Measurements from ENCODE around the gene TMEM234. TPM values are rescaled to one million over a fixed set of nuclear protein-coding genes. Genes with fewer than 3 reads are reported as not detected.
A peak's percentile ranks its signal among the peaks of the same experiment; 100 is the strongest.

Gene TMEM234
- total and polyA plus RNA-seq, 10 of the 15 experiments (the other 5 are each of a cell fraction or from before 2014, with no cell fraction given), result 2.9 to 10.9 (median 6.4) TPM

GRCh38 chr1:32239790-32240139, 17.6 kb upstream of the TMEM234 start:
- TF ChIP-seq NR2F1 (conservative IDR thresholded peaks at IDR 0.05) (no peak), EGR1 (IDR thresholded peaks at IDR 0.05; ENCODE audit: borderline replicate concordance in 1 of 2, low read depth in 2 of 2, low read length in 2 of 2) (no peak), PAX5 (IDR thresholded peaks at IDR 0.05; ENCODE audit: borderline replicate concordance, low read depth, low read length) (no peak)
- peak overlapping the region; percentile 89 for H2AFZ ChIP-seq (ENCODE audit: control insufficient read depth, low read depth, low read length)
- ChIA-PET CTCF (interaction anchor here (0.6 to 6.0 kb wide), 15 partner anchors 9 to 161 kb away, joined by 3 to 50 read pairs (median 6); partner anchors contain the start of genes EIF3I, FAM167B, KPNA6 and LCK), POLR2A (interaction anchor here (0.8 to 2.0 kb wide), 3 partner anchors 10 to 155 kb away, joined by 3 to 6 read pairs (median 5); partner anchors contain the start of gene BSDC1), SMC1A (ENCODE audit: uncharacterized antibody, unreplicated experiment) (interaction anchor here (1.1 to 5.2 kb wide), 11 partner anchors 9 to 166 kb away, joined by 3 to 37 read pairs (median 7); partner anchors contain the start of genes BSDC1 and TMEM39B), RAD21 (ENCODE audit: unreplicated experiment) (interaction anchor here (1.4 to 3.8 kb wide), 5 partner anchors 15 to 133 kb away, joined by 3 to 34 read pairs (median 10); partner anchors contain the start of gene HDAC1)
- H3K4me2 ChIP-seq (ENCODE audit: control insufficient read depth, insufficient read depth), result no peak overlapping the region
- no peaks in the 10 kb centered on the region for H3K79me2 ChIP-seq (ENCODE audit: control insufficient read depth, insufficient read depth, low read length)
- no peaks in the 10 kb centered on the region for H3K27me3 ChIP-seq (replicated peaks in 1 of 2; ENCODE audit: control insufficient read depth in 2 of 2, insufficient read depth in 2 of 2, low read length in 1 of 2)
- H3K9me3 ChIP-seq (replicated peaks; ENCODE audit: control insufficient read depth, insufficient read depth, low read length), result no peaks in the 10 kb centered on the region
- no peak overlapping the region for H3K4me3 ChIP-seq
- no peaks in the 10 kb centered on the region for H4K20me1 ChIP-seq (ENCODE audit: control insufficient read depth, insufficient read depth)
- in situ Hi-C loops (cut with MboI), result no loop called here
- no peaks in the 10 kb centered on the region for H3K36me3 ChIP-seq (ENCODE audit: control insufficient read depth in 2 of 2, insufficient read depth in 2 of 2, low read length in 1 of 2)
- FAIRE-seq (no peak), ATAC-seq (no peak), DNase-seq (ENCODE audit: low read depth, low spot score) (no peak)
- H3K4me1 ChIP-seq (ENCODE audit: control insufficient read depth, insufficient read depth, low read length), result peaks cover 21% of the 10 kb centered on the region
- BruUV-seq (replicated peaks), result no TSS peak
- 93% methylated on average over 14 of the region's 20 CpGs for WGBS (ENCODE audit: insufficient coverage, insufficient replicate concordance, low lambda C conversion rate, missing lambda C conversion rate)
- no peak overlapping the region for H3K27ac ChIP-seq (ENCODE audit: control insufficient read depth, insufficient read depth)
- intact Hi-C loops (cut with micrococcal nuclease; ENCODE audit: unreplicated experiment), result no loop called here
- H3K9ac ChIP-seq (ENCODE audit: control insufficient read depth, insufficient read depth, low read length), result no peak overlapping the region; the same call in 1 of the 2 replicates

GRCh38 chr1:32239337-32239736, 17.2 kb upstream of the TMEM234 start:
- Histone ChIP-seq H3K79me2 (ENCODE audit: control insufficient read depth, insufficient read depth, low read length) (no peaks in the 10 kb centered on the region), H3K9me3 (replicated peaks; ENCODE audit: control insufficient read depth, insufficient read depth, low read length) (no peaks in the 10 kb centered on the region), H3K9ac (ENCODE audit: control insufficient read depth, insufficient read depth, low read length) (no peak overlapping the region), H3K4me1 (ENCODE audit: control insufficient read depth, insufficient read depth, low read length) (peaks cover 21% of the 10 kb centered on the region), H4K20me1 (ENCODE audit: control insufficient read depth, insufficient read depth) (no peaks in the 10 kb centered on the region), H3K4me3 (no peak overlapping the region), H3K27ac (ENCODE audit: control insufficient read depth, insufficient read depth) (no peak overlapping the region), H3K36me3 (ENCODE audit: control insufficient read depth in 2 of 2, insufficient read depth in 2 of 2, low read length in 1 of 2) (no peaks in the 10 kb centered on the region), H2AFZ (ENCODE audit: control insufficient read depth, low read depth, low read length) (no peak overlapping the region), H3K4me2 (ENCODE audit: control insufficient read depth, insufficient read depth) (no peak overlapping the region), H3K27me3 (replicated peaks in 1 of 2; ENCODE audit: control insufficient read depth in 2 of 2, insufficient read depth in 2 of 2, low read length in 1 of 2) (no peaks in the 10 kb centered on the region)
- RAD21 ChIA-PET (ENCODE audit: unreplicated experiment), result interaction anchor here (0.8 to 3.0 kb wide), 4 partner anchors 9 to 77 kb away, joined by 3 to 14 read pairs (median 6); partner anchors contain the start of gene HDAC1
- intact Hi-C loops (cut with micrococcal nuclease; ENCODE audit: unreplicated experiment) (no loop called here), in situ Hi-C loops (cut with MboI) (no loop called here)
- BruUV-seq (replicated peaks), result no TSS peak
- CTCF ChIA-PET, result interaction anchor here (0.6 to 6.0 kb wide), 7 partner anchors 10 to 58 kb away, joined by 3 to 50 read pairs (median 6); partner anchors contain the start of genes EIF3I, FAM167B, LCK and TMEM234
- SMC1A ChIA-PET (ENCODE audit: uncharacterized antibody, unreplicated experiment), result interaction anchor here (1.7 to 5.2 kb wide), 3 partner anchors 10 to 162 kb away, joined by 8 to 37 read pairs (median 11); no protein-coding TSS in a partner anchor
- no peak for FAIRE-seq
- 57% methylated on average over 4 of the region's 4 CpGs for WGBS (ENCODE audit: insufficient coverage, insufficient replicate concordance, low lambda C conversion rate, missing lambda C conversion rate)
- ATAC-seq, result no peak
- DNase-seq (ENCODE audit: low read depth, low spot score), result no peak
- POLR2A ChIA-PET, result interaction anchor here (1.1 to 1.2 kb wide), 2 partner anchors 9 to 18 kb away, joined by 3 to 4 read pairs; no protein-coding TSS in a partner anchor
- TF ChIP-seq TCF3 (IDR thresholded peaks at IDR 0.05; ENCODE audit: borderline replicate concordance, insufficient read depth, low read depth, low read length) (no peak), CEBPZ (IDR thresholded peaks at IDR 0.05; ENCODE audit: low read depth, low read length) (no peak), USF2 (IDR thresholded peaks at IDR 0.05; ENCODE audit: borderline replicate concordance, low read depth, low read length) (no peak), ZNF207 (IDR thresholded peaks at IDR 0.05; ENCODE audit: borderline replicate concordance) (no peak), CREB1 (IDR thresholded peaks at IDR 0.05; ENCODE audit: low read depth) (no peak), HDAC6 (IDR thresholded peaks at IDR 0.05; ENCODE audit: unreplicated experiment) (no peak), TAF1 (IDR thresholded peaks at IDR 0.05; ENCODE audit: borderline replicate concordance, low read depth, low read length) (no peak), RELA (IDR thresholded peaks at IDR 0.05; ENCODE audit: borderline replicate concordance, partially characterized antibody) (no peak), TCF12 (IDR thresholded peaks at IDR 0.05; ENCODE audit: low read depth, low read length) (no peak), ATF7 (IDR thresholded peaks at IDR 0.05; ENCODE audit: low read depth) (no peak), IRF4 (IDR thresholded peaks at IDR 0.05; ENCODE audit: low read depth, low read length) (no peak)

All from GM12878 (cell line).